HepG2 (cell line): Measurements from ENCODE around the gene STK11. TPM values are rescaled to one million over a fixed set of nuclear protein-coding genes. Genes with fewer than 3 reads are reported as not detected.
A peak's percentile ranks its signal among the peaks of the same experiment; 100 is the strongest.

Source experiments
- CBX5 ChIP-seq: sonication (generic); formaldehyde crosslinking; IDR thresholded peaks from 2 replicates; pipeline ENCODE4 v1.4.0; 2020; ENCODE audit warnings: missing genetic modification reagents, borderline replicate concordance
- GATAD2A ChIP-seq: IDR thresholded peaks from 2 replicates; pipeline ENCODE4 v1.6.1; 2016
- IRX3 ChIP-seq: sonication (generic); formaldehyde crosslinking; IDR thresholded peaks from 2 replicates; pipeline ENCODE4 v1.8.1; 2023; ENCODE audit warnings: mild to moderate bottlenecking, low read depth, missing genetic modification reagents, borderline replicate concordance
- JUNB ChIP-seq: sonication (generic); formaldehyde crosslinking; IDR thresholded peaks from 2 replicates; pipeline ENCODE4 v1.8.0; 2022; ENCODE audit warnings: missing genetic modification reagents, mild to moderate bottlenecking, borderline replicate concordance
- KLF13 ChIP-seq: sonication (generic); formaldehyde crosslinking; IDR thresholded peaks from 2 replicates; pipeline ENCODE4 v1.4.0; 2020; ENCODE audit warnings: mild to moderate bottlenecking, missing genetic modification reagents
- MYNN ChIP-seq: sonication (generic); formaldehyde crosslinking; IDR thresholded peaks from 2 replicates; pipeline ENCODE4 v1.4.0; 2020; ENCODE audit warnings: mild to moderate bottlenecking, low read depth, missing genetic modification reagents
- RAD21 ChIP-seq: fragments of 450-650 bp; formaldehyde crosslinking; IDR thresholded peaks from 2 replicates; pipeline ENCODE4 v1.5.0; 2020; ENCODE audit warnings: mild to moderate bottlenecking
- SMYD3 ChIP-seq: sonication (generic); formaldehyde crosslinking; IDR thresholded peaks from 2 replicates; pipeline ENCODE4 v1.8.1; 2023; ENCODE audit warnings: mild to moderate bottlenecking, missing genetic modification reagents
- SPEN ChIP-seq: sonication (generic); formaldehyde crosslinking; IDR thresholded peaks from 2 replicates; pipeline ENCODE4 v1.5.1; 2020; ENCODE audit warnings: low read depth, mild to moderate bottlenecking, missing genetic modification reagents
- YEATS4 ChIP-seq: sonication (generic); formaldehyde crosslinking; IDR thresholded peaks from 2 replicates; pipeline ENCODE4 v1.4.0; 2020; ENCODE audit warnings: missing genetic modification reagents, borderline replicate concordance
- ZNF12 ChIP-seq: sonication (generic); formaldehyde crosslinking; IDR thresholded peaks from 2 replicates; pipeline ENCODE4 v1.5.0; 2020; ENCODE audit warnings: missing genetic modification reagents
- ZNF296 ChIP-seq: sonication (generic); formaldehyde crosslinking; conservative IDR thresholded peaks from 2 replicates; pipeline ENCODE4 v1.5.0; 2020; ENCODE audit warnings: mild to moderate bottlenecking, missing genetic modification reagents
- ZNF510 ChIP-seq: sonication (generic); formaldehyde crosslinking; IDR thresholded peaks from 2 replicates; pipeline ENCODE4 v1.4.0; 2020; ENCODE audit warnings: low read depth, mild to moderate bottlenecking, missing genetic modification reagents
- ZNF567 ChIP-seq: sonication (generic); formaldehyde crosslinking; IDR thresholded peaks from 2 replicates; pipeline ENCODE4 v1.8.1; 2023; ENCODE audit warnings: mild to moderate bottlenecking, missing genetic modification reagents, borderline replicate concordance
- ZNF777 ChIP-seq: sonication (generic); formaldehyde crosslinking; IDR thresholded peaks from 2 replicates; pipeline ENCODE4 v1.4.0; 2020; ENCODE audit warnings: missing genetic modification reagents
- polyA plus RNA-seq, 8 experiments: library from polyadenylated mRNA; depleted of rRNA in 3 of 8; stranded (reverse) in 7 of 8; unstranded in 1 of 8; fragments of >200 nt; fragmentation: Illumina TruSeq in 4 of 8; extraction: Trizol in 4 of 8; gene quantifications; 2 replicates each; pipeline versions ENCODE4 v1.2.1 to v1.2.3, GENCODE V29; 2011 to 2016; ENCODE audit warnings: low read depth in 4 of 8, missing spikeins in 1 of 8, mixed read lengths in 1 of 8; ENCODE audit not compliant: insufficient read depth in 1 of 8
- total RNA-seq, 5 experiments: library from RNA; depleted of rRNA; stranded (reverse); fragments of >200 nt; fragmentation: Illumina TruSeq; extraction: Trizol; gene quantifications; 2 replicates each; pipeline ENCODE4 v1.2.3, GENCODE V29; 2016; ENCODE audit warnings: low read depth in 1 of 5
- TF ChIP-seq, protein P1 (sequence below): sonication (generic); formaldehyde crosslinking; IDR thresholded peaks from 2 replicates; pipeline ENCODE4 v1.5.0; 2020; ENCODE audit warnings: missing genetic modification reagents
- TF ChIP-seq, protein P2 (sequence below): sonication (generic); formaldehyde crosslinking; IDR thresholded peaks from 2 replicates; pipeline ENCODE4 v1.4.0; 2020; ENCODE audit warnings: missing genetic modification reagents
- TF ChIP-seq, protein P3 (sequence below): sonication (generic); formaldehyde crosslinking; IDR thresholded peaks from 2 replicates; pipeline ENCODE4 v1.5.1; 2020; ENCODE audit warnings: mild to moderate bottlenecking, missing genetic modification reagents, borderline replicate concordance
- TF ChIP-seq, protein P4 (sequence below): sonication (generic); formaldehyde crosslinking; IDR thresholded peaks from 2 replicates; pipeline ENCODE4 v1.4.0; 2020; ENCODE audit warnings: missing genetic modification reagents
- TF ChIP-seq, protein P5 (sequence below): sonication (generic); formaldehyde crosslinking; IDR thresholded peaks from 2 replicates; pipeline ENCODE4 v1.5.0; 2020; ENCODE audit warnings: mild to moderate bottlenecking, missing genetic modification reagents, moderate library complexity
- TF ChIP-seq, protein P6 (sequence below): sonication (generic); formaldehyde crosslinking; IDR thresholded peaks from 2 replicates; pipeline ENCODE4 v1.4.0; 2020; ENCODE audit warnings: mild to moderate bottlenecking, missing genetic modification reagents

STK11 gene
- total and polyA plus RNA-seq, 2 of the 13 experiments (the other 11 are each of a cell fraction or from before 2014, with no cell fraction given): 27.5 to 43.6 TPM

DNA sequence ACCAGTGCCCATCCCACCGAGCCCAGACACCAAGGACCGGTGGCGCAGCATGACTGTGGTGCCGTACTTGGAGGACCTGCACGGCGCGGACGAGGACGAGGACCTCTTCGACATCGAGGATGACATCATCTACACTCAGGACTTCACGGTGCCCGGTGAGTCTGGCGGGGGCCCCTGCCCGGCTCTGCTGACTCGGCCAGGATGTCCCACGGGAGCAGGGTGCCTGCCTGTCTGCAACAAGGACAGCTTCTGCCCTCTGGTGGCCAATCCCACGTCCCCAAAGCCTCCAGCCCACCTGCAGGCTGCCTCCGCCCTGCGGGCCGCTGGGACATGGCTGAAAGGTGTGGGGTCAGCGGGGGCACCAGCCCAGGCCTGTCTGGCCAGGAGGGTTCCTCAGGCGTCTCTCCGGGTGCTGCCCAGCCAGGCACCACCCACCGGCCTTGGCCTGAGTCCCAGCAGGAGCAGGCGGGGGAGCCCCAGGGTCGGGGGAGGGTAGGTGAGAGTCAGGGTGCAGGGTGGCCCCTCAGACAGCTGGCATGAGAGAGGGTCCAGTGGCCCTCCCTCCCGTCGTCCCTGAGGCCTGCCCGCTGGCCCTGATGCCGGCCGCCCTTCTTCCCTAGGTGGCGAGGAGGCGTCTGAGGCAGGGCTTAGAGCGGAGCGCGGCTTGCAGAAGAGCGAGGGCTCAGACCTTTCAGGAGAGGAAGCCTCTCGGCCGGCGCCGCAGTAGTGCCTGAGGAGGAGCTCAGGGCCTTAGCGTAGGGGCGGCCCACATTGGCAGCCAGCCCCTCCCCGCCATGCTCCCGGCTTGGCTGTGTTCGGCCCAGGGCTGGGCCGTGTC lies 17.7 kb downstream of the STK11 start (continued):
- TF ChIP-seq, protein P1, sequence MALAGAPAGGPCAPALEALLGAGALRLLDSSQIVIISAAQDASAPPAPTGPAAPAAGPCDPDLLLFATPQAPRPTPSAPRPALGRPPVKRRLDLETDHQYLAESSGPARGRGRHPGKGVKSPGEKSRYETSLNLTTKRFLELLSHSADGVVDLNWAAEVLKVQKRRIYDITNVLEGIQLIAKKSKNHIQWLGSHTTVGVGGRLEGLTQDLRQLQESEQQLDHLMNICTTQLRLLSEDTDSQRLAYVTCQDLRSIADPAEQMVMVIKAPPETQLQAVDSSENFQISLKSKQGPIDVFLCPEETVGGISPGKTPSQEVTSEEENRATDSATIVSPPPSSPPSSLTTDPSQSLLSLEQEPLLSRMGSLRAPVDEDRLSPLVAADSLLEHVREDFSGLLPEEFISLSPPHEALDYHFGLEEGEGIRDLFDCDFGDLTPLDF: no peak
- TF ChIP-seq SPEN (no peak), IRX3 (CRISPR knock-in tag) (no peak), ZNF777 (CRISPR knock-in tag) (no peak), KLF13 (CRISPR knock-in tag) (no peak), JUNB (no peak), GATAD2A (no peak), ZNF296 (CRISPR knock-in tag) (no peak), YEATS4 (no peak), RAD21 (peak; percentile 26; the same call in 1 of the 2 replicates), MYNN (CRISPR knock-in tag) (no peak), CBX5 (CRISPR knock-in tag) (no peak), ZNF12 (CRISPR knock-in tag) (no peak), ZNF510 (CRISPR knock-in tag) (no peak), ZNF567 (CRISPR knock-in tag) (no peak), SMYD3 (CRISPR knock-in tag) (no peak)
- TF ChIP-seq, protein P2, sequence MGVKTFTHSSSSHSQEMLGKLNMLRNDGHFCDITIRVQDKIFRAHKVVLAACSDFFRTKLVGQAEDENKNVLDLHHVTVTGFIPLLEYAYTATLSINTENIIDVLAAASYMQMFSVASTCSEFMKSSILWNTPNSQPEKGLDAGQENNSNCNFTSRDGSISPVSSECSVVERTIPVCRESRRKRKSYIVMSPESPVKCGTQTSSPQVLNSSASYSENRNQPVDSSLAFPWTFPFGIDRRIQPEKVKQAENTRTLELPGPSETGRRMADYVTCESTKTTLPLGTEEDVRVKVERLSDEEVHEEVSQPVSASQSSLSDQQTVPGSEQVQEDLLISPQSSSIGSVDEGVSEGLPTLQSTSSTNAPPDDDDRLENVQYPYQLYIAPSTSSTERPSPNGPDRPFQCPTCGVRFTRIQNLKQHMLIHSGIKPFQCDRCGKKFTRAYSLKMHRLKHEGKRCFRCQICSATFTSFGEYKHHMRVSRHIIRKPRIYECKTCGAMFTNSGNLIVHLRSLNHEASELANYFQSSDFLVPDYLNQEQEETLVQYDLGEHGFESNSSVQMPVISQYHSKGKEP: no peak
- TF ChIP-seq, protein P3, sequence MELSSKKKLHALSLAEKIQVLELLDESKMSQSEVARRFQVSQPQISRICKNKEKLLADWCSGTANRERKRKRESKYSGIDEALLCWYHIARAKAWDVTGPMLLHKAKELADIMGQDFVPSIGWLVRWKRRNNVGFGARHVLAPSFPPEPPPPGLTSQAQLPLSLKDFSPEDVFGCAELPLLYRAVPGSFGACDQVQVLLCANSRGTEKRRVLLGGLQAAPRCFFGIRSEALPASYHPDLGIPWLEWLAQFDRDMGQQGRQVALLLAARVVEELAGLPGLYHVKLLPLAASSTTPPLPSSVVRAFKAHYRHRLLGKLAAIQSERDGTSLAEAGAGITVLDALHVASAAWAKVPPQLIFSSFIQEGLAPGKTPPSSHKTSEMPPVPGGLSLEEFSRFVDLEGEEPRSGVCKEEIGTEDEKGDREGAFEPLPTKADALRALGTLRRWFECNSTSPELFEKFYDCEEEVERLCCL (CRISPR knock-in tag): no peak
- TF ChIP-seq, protein P4, sequence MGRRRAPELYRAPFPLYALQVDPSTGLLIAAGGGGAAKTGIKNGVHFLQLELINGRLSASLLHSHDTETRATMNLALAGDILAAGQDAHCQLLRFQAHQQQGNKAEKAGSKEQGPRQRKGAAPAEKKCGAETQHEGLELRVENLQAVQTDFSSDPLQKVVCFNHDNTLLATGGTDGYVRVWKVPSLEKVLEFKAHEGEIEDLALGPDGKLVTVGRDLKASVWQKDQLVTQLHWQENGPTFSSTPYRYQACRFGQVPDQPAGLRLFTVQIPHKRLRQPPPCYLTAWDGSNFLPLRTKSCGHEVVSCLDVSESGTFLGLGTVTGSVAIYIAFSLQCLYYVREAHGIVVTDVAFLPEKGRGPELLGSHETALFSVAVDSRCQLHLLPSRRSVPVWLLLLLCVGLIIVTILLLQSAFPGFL: no peak
- TF ChIP-seq, protein P5, sequence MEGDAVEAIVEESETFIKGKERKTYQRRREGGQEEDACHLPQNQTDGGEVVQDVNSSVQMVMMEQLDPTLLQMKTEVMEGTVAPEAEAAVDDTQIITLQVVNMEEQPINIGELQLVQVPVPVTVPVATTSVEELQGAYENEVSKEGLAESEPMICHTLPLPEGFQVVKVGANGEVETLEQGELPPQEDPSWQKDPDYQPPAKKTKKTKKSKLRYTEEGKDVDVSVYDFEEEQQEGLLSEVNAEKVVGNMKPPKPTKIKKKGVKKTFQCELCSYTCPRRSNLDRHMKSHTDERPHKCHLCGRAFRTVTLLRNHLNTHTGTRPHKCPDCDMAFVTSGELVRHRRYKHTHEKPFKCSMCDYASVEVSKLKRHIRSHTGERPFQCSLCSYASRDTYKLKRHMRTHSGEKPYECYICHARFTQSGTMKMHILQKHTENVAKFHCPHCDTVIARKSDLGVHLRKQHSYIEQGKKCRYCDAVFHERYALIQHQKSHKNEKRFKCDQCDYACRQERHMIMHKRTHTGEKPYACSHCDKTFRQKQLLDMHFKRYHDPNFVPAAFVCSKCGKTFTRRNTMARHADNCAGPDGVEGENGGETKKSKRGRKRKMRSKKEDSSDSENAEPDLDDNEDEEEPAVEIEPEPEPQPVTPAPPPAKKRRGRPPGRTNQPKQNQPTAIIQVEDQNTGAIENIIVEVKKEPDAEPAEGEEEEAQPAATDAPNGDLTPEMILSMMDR (CRISPR knock-in tag): peak; percentile 65
- TF ChIP-seq, protein P6, sequence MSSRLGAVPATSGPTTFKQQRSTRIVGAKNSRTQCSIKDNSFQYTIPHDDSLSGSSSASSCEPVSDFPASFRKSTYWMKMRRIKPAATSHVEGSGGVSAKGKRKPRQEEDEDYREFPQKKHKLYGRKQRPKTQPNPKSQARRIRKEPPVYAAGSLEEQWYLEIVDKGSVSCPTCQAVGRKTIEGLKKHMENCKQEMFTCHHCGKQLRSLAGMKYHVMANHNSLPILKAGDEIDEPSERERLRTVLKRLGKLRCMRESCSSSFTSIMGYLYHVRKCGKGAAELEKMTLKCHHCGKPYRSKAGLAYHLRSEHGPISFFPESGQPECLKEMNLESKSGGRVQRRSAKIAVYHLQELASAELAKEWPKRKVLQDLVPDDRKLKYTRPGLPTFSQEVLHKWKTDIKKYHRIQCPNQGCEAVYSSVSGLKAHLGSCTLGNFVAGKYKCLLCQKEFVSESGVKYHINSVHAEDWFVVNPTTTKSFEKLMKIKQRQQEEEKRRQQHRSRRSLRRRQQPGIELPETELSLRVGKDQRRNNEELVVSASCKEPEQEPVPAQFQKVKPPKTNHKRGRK: no peak
